ENCODE measurements around the gene CENPO.

Gene CENPO

GRCh38 chr2:24792874-24793760, at the start of gene CENPO, which contains the start of gene PTRHD1:
CENPO (plus strand) TSS chr2:24793425; CDS start chr2:24793920, 495 bp downstream.
PTRHD1 (minus strand) TSS chr2:24793391; CDS start chr2:24793377, 14 bp downstream.
- DNase-seq (ENCODE audit: low read depth), result peak; percentile 91

GRCh38 chr2:24743924-24744323, 49.3 kb upstream of the CENPO start:
- no peak for DNase-seq (ENCODE audit: low read depth)

GRCh38 chr2:24744356-24744755, 48.9 kb upstream of the CENPO start:
- no peak for DNase-seq (ENCODE audit: low read depth)

- no peak for DNase-seq (ENCODE audit: low read depth)
Observed at GRCh38 chr2:24745825-24746224, 47.4 kb upstream of the CENPO start.

- no peak for DNase-seq (ENCODE audit: low read depth)
Observed at GRCh38 chr2:24747299-24747698, 45.9 kb upstream of the CENPO start.

GRCh38 chr2:24749069-24749691, 44.0 kb upstream of the CENPO start:
- DNase-seq (ENCODE audit: low read depth), result no peak

- DNase-seq (ENCODE audit: low read depth), result no peak
Observed at GRCh38 chr2:24754985-24755705, 38.1 kb upstream of the CENPO start.

- no peak for DNase-seq (ENCODE audit: low read depth)
Observed at GRCh38 chr2:24756789-24757188, 36.4 kb upstream of the CENPO start.

- DNase-seq (ENCODE audit: low read depth), result no peak
Observed at GRCh38 chr2:24761866-24762265, 31.4 kb upstream of the CENPO start.

- no peak for DNase-seq (ENCODE audit: low read depth)
Observed at GRCh38 chr2:24762518-24762917, 30.7 kb upstream of the CENPO start.

GRCh38 chr2:24763843-24764242, 29.4 kb upstream of the CENPO start:
- DNase-seq (ENCODE audit: low read depth), result no peak

- DNase-seq (ENCODE audit: low read depth), result no peak
Observed at GRCh38 chr2:24766609-24767008, 26.6 kb upstream of the CENPO start.

- no peak for DNase-seq (ENCODE audit: low read depth)
Observed at GRCh38 chr2:24768013-24768412, 25.2 kb upstream of the CENPO start.

- DNase-seq (ENCODE audit: low read depth), result no peak
Observed at GRCh38 chr2:24768601-24769000, 24.6 kb upstream of the CENPO start.

GRCh38 chr2:24771061-24771460, 22.2 kb upstream of the CENPO start:
- DNase-seq (ENCODE audit: low read depth), result no peak

- no peak for DNase-seq (ENCODE audit: low read depth)
Observed at GRCh38 chr2:24771764-24772586, 21.2 kb upstream of the CENPO start.

- DNase-seq (ENCODE audit: low read depth), result no peak
Observed at GRCh38 chr2:24774373-24774772, 18.9 kb upstream of the CENPO start.

GRCh38 chr2:24779116-24779515, 14.1 kb upstream of the CENPO start:
- no peak for DNase-seq (ENCODE audit: low read depth)

- no peak for DNase-seq (ENCODE audit: low read depth)
Observed at GRCh38 chr2:24783641-24784040, 9.6 kb upstream of the CENPO start.

GRCh38 chr2:24785671-24786321, 7.4 kb upstream of the CENPO start:
- DNase-seq (ENCODE audit: low read depth), result no peak

GRCh38 chr2:24787532-24787931, 5.7 kb upstream of the CENPO start:
- DNase-seq (ENCODE audit: low read depth), result no peak

Measured in activated T-cell treated with anti-CD3 and anti-CD28 coated beads for 1 hour (primary cell).